ENCODE measurements around the gene TGFBRAP1.

TGFBRAP1 gene

DNA sequence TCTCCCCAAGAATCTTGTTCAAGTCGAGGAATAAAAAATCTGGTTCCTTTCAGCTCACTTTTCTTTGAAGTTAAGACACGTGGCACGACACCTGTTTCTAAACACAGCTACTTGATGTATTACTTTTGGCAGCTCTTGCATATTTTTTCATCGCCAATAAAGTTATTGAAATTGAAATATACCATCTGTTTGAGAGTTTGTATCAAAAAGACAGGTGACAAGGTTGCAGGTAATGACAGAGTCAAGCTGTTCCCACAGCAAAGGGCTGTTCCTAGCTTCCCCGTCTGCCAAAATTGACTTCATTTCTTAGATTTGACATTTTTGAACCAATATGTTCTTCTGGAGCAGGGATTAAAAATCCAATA, 93.5 kb downstream of the TGFBRAP1 start:
- DNase-seq, result no peak

DNA sequence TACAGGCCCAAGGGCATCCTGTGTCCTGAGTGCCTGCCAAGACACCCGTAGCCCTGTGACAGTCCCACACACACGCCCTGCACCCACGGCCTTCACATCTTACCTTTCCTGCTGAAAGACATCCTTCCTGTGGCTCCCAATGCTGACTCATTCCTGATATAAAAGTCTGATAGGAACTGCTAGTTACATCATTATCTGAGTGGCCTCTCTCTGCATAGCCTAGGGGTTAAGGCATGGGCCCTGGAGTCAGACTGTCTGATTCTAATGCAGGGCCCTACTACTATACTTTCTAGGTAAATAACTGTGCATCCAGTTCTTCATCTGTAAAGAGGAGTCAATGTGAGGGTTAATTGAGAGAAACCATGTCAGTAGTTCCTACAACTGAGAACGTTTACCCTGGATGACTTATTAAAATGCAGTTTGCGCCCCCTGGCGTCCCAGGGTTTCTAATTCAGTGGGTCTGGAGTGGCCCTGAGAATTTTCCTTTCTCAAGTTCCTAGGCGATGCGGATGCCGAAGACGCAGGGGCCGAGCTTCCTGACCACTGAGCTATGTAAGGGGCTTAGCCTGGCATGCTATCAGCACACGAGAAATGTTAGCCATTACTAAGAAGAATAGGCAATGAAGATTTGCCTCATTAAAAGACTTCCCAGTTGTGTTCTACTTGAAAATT, 94.0 kb downstream of the TGFBRAP1 start:
- DNase-seq, result peak; percentile 7 to 31

GRCh38 chr2:105231232-105231619, 98.3 kb downstream of the TGFBRAP1 start:
- no peak for DNase-seq

DNA sequence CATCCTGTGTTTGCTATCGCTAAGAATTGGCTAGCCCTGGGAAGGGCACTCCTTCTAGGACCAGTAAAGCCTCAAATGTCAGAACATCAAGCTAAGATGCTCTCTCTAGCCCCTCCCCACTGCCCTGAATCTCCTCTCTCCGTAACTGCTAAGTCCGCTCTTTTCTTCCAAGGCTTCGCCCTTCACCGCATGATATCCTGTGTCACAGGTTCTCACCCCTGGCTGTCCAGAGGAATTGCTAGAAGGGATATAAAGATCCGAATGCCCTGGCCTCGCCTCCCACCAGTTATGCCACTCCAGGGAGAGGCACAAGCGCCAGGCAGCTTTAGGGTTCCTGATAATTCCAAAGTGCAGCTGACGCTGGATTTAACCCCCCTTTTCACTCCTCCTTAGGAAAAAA, 105.1 kb downstream of the TGFBRAP1 start:
- DNase-seq, result no peak

- DNase-seq, result no peak
Observed at GRCh38 chr2:105220604-105221003, 108.9 kb downstream of the TGFBRAP1 start.

DNA sequence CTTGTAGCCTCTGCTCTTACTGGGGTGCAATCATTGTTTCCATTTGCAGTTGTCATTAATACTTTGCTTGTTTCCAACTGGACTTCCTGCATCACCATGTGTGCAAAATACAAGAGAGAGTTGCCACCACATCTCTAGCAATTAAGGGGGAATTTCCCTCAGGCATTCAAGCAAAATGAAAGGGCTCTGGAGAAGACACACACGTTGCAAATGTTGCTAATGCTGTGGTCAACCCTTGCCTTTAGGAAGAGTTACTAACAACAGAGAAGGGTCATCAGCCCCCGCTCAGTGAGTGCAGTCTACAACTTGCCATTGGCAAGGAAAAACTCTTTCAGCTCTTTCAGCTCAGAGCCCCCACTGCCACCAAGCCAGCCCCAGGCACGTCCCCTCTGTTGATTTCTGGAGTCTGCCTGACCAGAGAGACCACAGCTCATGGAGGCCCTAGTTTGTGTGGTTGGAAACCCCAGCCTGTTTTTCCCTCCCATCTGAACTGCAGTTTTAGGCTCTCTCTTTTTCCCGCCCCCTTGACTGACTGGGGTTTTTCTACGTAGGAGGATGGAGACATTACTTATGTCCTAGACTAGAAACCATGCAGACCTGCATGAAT, 113.8 kb downstream of the TGFBRAP1 start:
- no peak for DNase-seq

Data from NCI-H187 (cell line).